GM19395 (cell line): Measurements from ENCODE around the gene ABCA3.
A peak's percentile ranks its signal among the peaks of the same experiment; 100 is the strongest.

Experiments
- ATAC-seq: cut with Tn5 transposase; IDR thresholded peaks from one replicate; pipeline ENCODE4 v1.9.1; 2021; ENCODE audit warnings: mild to moderate bottlenecking, moderate library complexity; ENCODE audit not compliant: unreplicated experiment

The ABCA3 gene

DNA sequence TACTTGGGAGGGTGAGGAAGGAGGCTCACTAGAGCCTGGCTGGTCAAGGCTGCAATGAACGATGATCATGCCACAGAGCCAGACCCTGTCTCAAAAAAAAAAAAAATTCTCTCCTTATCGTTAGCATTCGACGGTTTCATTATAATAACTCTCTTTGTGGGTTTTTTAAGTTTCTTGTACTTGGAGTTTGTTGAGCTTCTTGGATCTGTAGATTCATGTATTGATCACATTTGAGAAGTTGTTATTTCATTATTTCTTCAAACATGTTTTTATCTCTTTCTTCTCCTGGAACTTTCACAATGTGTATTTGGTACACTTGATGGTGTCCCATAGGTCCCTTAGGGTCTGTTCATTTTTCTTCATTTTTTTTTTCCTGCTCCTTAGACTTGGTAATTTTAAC lies 16.8 kb upstream of the ABCA3 start:
- no peak for ATAC-seq

DNA sequence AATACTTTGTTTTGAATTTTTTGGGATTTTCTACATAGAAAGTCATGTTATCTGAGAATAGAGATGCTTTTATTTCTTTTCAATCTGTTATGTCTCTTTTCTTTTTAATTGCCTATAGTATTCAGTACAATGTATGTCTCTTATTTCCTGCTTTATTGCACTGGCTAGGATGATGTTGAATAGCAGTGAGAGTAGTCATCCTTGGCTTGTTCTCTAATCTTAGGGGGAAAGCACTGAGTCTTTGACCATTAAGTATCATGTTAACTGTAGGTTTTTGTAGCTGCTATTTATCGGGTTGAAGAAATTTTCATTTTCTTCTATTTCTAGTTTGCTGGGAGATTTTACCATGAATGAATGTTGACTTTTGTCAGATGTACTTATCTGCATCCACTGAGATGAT lies 10.0 kb upstream of the ABCA3 start:
- no peak for ATAC-seq

- ATAC-seq: no peak
These were observed 2.7 kb upstream of the ABCA3 start for GRCh38 chr16:2343211-2343610.

DNA sequence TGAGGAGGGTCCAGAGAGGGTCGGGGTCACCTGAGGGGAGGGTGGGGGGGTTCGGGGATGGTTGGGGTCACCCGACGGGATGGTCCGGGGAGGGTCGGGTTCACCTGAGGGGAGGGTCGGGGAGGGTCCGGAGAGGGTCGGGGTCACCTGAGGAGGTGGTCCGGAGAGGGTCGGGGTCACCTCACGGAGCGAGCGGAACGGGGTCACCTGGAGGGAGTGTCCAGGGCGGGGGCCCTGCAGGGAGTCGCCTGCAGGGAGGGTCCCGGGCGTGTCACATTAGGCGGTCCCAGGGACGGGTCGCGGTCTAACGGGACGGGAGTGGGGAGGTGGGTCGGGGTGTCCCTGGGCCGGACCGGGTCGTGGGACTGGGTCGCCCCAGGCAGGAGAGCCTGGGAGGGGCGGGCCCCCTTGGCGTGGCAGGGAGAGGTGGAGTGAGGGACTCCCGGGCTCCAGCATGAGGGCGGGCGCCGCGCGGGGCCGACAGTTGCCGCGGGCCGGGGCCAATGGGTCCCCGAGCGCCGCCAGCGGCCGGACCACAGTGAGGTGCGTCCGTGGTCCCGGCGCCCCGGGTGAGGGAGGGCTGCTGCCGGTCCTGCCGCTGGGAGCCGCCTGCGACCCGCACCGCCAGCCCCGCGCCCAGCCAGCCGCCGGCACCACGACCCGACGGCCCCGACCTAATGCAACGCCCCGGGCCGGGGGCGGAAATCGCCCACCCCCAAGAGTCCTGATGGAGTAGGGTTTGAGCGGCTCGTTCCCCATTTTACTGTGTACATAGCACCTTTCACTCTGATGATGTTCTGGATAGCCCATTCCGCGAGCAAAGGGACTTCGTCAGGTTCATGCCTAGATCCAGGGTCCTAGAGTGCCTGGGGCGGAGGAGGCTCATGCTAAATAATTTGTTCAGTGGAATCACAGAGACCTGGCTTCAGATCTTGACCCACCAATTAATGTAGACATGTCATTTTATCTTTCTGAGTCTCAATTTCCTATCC lies 1.2 kb upstream of the ABCA3 start:
- no peak for ATAC-seq

DNA sequence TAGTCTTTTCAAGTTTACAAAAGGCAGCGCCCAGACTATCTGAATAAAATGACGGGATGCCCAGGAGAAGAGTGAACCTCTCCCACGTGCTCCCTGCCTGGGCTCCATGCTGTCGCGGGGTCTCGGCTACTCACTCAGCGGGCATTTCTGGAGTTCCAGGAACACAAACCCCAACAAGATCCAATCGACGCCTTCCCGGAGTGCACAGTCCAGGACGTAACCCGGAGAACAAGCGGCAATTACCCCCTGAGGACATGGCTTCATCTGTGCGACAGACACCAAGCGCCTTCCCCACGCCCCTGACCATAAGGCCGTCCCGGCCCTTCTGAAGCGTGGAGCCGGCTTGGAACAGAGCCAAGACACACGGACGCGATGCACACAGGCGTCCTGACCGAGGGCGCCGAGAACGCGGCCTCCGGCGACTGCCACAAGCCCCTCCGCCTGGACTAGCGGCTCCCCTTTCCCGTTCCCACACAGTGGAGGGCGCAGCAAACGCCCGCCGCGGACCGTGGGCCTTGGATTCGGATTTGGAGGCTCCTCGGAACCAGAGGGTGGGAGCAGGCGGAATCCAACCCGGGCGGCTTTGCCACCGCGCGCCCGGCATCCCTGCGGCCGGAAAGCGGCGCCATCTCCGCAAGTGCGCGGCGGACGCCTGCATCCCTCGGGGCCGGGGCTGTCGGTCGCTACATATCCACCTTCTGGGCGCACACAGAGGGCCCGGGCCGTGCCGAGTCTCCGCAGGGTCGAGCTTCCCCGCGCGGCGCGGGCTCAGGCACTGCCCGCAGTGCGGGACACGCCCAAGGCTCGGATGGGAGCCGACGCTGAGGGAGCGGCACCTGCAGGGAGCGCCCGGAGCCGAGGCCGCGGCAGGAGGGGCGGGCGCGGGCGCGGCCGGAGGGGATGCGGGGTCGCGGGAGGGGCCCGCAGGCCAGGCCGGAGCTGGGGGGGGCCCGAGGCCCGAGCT lies 725 bp downstream of the ABCA3 start:
- peak; percentile 50 for ATAC-seq

GRCh38 chr16:2337431-2338296 lies 2.9 kb downstream of the ABCA3 start:
- ATAC-seq: no peak

- no peak for ATAC-seq
These were observed 5.1 kb downstream of the ABCA3 start for GRCh38 chr16:2335286-2335895.

DNA sequence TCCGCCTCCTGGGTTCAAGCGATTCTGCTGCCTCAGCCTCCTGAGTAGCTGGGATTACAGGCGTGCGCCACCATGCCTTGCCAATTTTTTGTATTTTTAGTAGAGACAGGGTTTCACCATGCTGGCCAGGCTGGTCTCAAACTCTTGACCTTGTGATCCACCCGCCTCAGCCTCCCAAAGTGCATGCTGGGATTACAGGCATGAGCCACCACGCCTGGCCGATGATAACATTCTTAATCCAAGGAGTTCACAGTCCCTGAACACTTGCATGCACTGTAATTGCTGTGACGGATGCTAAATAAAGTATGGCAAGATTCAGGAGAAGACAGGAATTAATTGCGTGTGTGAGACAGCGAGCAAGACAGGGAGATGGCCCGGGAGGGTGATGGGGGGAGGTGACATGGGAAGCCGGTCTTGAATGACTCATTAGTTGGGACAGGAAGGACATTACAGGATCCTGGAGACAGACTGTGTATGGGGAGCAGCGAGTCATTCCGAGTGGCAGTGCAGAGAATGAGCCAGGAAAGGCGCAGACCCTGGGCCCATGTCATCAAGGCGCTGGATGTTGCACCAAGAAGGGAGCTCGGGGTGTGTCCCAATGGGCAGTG lies 6.7 kb downstream of the ABCA3 start:
- ATAC-seq: no peak

- no peak for ATAC-seq
These were observed 7.3 kb downstream of the ABCA3 start for GRCh38 chr16:2333231-2333630.

DNA sequence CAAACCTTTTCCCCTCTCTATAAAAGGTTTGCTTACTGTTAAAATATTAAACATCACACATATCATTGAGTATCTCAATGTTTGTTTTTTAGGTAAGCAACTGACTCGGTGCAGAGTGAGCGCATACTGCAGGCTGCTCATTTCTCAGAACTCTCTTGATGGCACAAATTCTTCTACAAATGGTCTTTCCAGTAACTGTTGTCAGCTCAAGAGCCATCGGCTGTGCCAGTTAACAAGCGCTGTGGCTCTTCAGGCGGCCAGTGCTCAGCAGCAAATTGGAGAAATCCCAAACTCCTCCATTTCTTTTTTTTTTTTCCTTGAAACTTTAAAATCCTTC lies 8.6 kb downstream of the ABCA3 start:
- no peak for ATAC-seq

- ATAC-seq: no peak
These were observed 9.2 kb downstream of the ABCA3 start for GRCh38 chr16:2331199-2331930.

DNA sequence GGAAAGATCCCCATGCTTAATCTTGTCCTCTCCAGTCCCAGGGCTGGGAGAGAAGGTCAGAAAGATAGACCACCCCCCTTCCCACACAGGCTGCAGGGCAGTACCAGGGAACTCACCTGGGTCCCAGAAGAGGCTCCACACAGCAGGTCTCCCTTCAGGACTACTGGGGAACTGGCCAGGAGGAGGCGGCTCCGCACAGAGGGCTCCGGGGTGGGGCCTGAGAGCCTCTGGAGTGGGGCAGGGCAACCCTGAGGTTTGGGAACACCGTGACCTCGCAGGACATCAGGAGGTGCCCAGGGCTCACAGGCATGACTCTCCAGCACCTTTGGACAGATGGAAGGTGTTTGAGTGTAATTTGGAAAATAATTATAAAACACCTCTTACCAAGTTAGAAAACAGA lies 11.0 kb downstream of the ABCA3 start:
- no peak for ATAC-seq

- ATAC-seq: no peak
These were observed 12.1 kb downstream of the ABCA3 start for GRCh38 chr16:2328428-2328827.

DNA sequence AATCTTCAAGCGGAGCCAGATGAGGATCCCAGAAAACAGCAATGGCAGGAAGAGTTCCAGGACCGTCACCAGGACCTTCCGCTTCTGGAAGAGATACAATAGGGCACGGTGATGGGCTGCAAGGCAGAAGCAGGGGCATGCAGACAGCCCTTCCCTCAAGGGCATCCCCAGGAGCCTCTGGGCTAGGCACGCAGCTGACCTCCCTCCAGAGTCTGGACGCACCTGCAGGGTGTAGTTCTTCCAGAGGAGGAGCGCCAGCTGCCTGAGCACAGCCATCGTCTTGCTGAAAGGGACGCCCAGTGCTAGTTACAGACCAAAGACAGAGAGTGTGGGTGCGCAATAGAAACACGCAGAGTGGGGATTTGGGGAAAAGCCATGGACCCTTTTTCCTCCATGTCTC lies 14.3 kb downstream of the ABCA3 start:
- no peak for ATAC-seq

DNA sequence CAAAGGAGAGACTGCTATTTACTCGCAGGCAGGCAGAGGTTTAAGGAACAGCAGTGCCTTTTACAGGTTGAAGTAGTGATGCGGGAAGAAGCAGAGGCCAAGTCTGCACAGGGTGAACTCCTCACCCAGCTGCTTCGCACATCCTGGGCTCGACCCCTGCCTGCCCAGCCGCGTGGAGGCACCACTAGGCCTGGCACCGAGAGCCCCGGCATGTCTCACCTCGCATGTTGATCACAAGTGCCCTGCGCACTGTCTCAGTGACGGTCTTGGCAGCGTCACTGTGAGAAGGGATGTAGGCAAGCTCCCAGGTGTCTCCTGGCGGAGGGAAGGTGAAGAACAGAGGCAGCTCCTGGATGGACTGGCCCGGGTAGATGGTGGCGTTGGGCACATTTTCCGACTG lies 14.7 kb downstream of the ABCA3 start:
- no peak for ATAC-seq

GRCh38 chr16:2325181-2325580 lies 15.3 kb downstream of the ABCA3 start:
- no peak for ATAC-seq

- ATAC-seq: no peak
These were observed 16.1 kb downstream of the ABCA3 start for GRCh38 chr16:2324296-2324859.

- no peak for ATAC-seq
These were observed 16.8 kb downstream of the ABCA3 start for GRCh38 chr16:2323701-2324100.

DNA sequence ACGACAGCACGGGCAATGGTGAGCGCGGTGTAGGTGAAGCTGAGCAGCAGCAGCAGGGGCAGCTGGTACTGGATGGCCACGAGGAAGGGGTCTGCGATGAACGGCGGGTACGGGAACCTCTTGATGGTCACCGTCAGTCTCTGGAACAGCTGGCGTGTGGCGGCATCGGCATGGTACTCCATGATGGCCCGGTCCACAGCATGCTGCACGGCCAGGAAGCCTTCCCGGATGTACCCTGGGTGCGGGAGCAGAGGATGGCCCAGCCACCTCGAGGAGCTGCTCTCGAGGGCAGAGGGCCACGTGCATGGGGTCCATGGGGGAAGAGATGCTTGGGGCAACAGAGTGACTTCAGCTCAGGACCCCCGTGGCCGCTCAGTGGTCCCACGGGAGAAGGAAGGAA lies 20.9 kb downstream of the ABCA3 start:
- no peak for ATAC-seq
